Upper lobe of left lung (tissue), 6 donors: ENCODE data around the gene SLC16A1. TPM values are rescaled to one million over a fixed set of nuclear protein-coding genes. Genes with fewer than 3 reads are reported as not detected.

Source experiments
- ATAC-seq, 2 donors: fragments of 200-7000 bp; cut with Tn5 transposase; one replicate each; pipeline ENCODE4 v1.9.1; 2022; ENCODE audit warnings: mild to moderate bottlenecking in 2 of 2, moderate library complexity in 2 of 2; ENCODE audit not compliant: low FRiP score in 2 of 2
- DNase-seq, 2 donors: peaks; one replicate each; pipeline ENCODE4 v3.0.0-alpha.2; 2019 to 2020
- H3K27ac ChIP-seq, 4 donors: fragments of 200-600 bp; sonication (generic); one replicate each; pipeline ENCODE4 v1.5.1; 2016 to 2019
- H3K27me3 ChIP-seq, 4 donors: fragments of 200-600 bp; sonication (generic); one replicate each; pipeline ENCODE4 v1.5.1; 2017 to 2019
- H3K36me3 ChIP-seq, 4 donors: fragments of 200-600 bp; sonication (generic); one replicate each; pipeline ENCODE4 v1.5.1; 2016 to 2019
- H3K4me1 ChIP-seq, 4 donors: fragments of 200-600 bp; sonication (generic); one replicate each; pipeline ENCODE4 v1.5.1; 2018 to 2019
- H3K4me3 ChIP-seq, 4 donors: fragments of 200-600 bp; sonication (generic); one replicate each; pipeline ENCODE4 v1.5.1; 2017 to 2019; ENCODE audit warnings: mild to moderate bottlenecking in 2 of 4, moderate library complexity in 1 of 4
- H3K9me3 ChIP-seq, 4 donors: fragments of 200-600 bp; sonication (generic); one replicate each; pipeline ENCODE4 v1.5.1; 2018 to 2019
- CTCF ChIP-seq, 6 experiments: fragments of 450-650 bp in 4 of 6; fragments of 200-600 bp in 2 of 6; sonication (generic) in 2 of 6; IDR thresholded peaks; one replicate each; pipeline ENCODE4 v1.5.1; 2016 to 2019; ENCODE audit warnings: antibody characterized with exemption in 6 of 6
- EP300 ChIP-seq, 4 donors: sonication (generic); formaldehyde crosslinking; IDR thresholded peaks; one replicate each; pipeline ENCODE4 v1.5.1; 2017; ENCODE audit warnings: antibody characterized with exemption in 4 of 4, control low read depth in 2 of 4
- POLR2A ChIP-seq, 4 donors: fragments of 450-650 bp; IDR thresholded peaks; one replicate each; pipeline ENCODE4 v1.5.1; 2016 to 2017; ENCODE audit warnings: antibody characterized with exemption in 4 of 4, mild to moderate bottlenecking in 2 of 4
- POLR2AphosphoS5 ChIP-seq, 2 donors: sonication (generic); formaldehyde crosslinking; IDR thresholded peaks; one replicate each; pipeline ENCODE4 v1.5.1; 2017; ENCODE audit warnings: antibody characterized with exemption in 2 of 2
- WGBS, 2 donors: methylation state at CpG; one replicate each; pipeline ENCODE4 v1.1.5; 2017 to 2018; 5-methylcytosine and 5-hydroxymethylcytosine counted together
- total RNA-seq, 6 donors: library from RNA; depleted of rRNA in 4 of 6; stranded (reverse); fragments of >200 nt in 4 of 6; gene quantifications; one replicate each; pipeline versions ENCODE4 v1.1.0 to v1.2.1, GENCODE V29; 2016 to 2021
- donor health status: DM: no; HTN: no; CAD: no; lungs with moderate emphysema.
- donor health status: DM: no; HTN: yes; CAD: no; lungs with severe emphysema.

SLC16A1 gene
- total RNA-seq, 6 donors from 2014 or later = 1.4 to 13.3 (median 5.9) TPM

- 89% methylated on average over 5 of the region's 5 CpGs for WGBS, 2 donors
- Histone ChIP-seq H3K4me1 (no peaks in the 10 kb centered on the region), H3K4me3 (no peak overlapping the region), H3K27ac (no peak overlapping the region), H3K36me3 (no peaks in the 10 kb centered on the region), H3K9me3 (no peaks in the 10 kb centered on the region), H3K27me3 (no peaks in the 10 kb centered on the region)
- ATAC-seq (no peak), DNase-seq (no peak)
- TF ChIP-seq POLR2A (IDR thresholded peaks at IDR 0.05) (no peak), CTCF (IDR thresholded peaks at IDR 0.05) (no peak), EP300 (IDR thresholded peaks at IDR 0.05) (no peak), POLR2AphosphoS5 (IDR thresholded peaks at IDR 0.05) (no peak)
These were observed 84.9 kb downstream of the SLC16A1 start for GRCh38 chr1:112870887-112871646.

- Histone ChIP-seq H3K27me3 (no peaks in the 10 kb centered on the region), H3K4me3 (no peak overlapping the region), H3K4me1 (no peaks in the 10 kb centered on the region), H3K27ac (no peak overlapping the region), H3K36me3 (no peaks in the 10 kb centered on the region), H3K9me3 (no peaks in the 10 kb centered on the region)
- DNase-seq (no peak), ATAC-seq (no peak)
- WGBS, 2 donors = 86 to 92% methylated on average over 4 of the region's 4 CpGs
- TF ChIP-seq POLR2AphosphoS5 (IDR thresholded peaks at IDR 0.05) (no peak), POLR2A (IDR thresholded peaks at IDR 0.05) (no peak), EP300 (IDR thresholded peaks at IDR 0.05) (no peak), CTCF (IDR thresholded peaks at IDR 0.05) (no peak)
These were observed 86.1 kb downstream of the SLC16A1 start for GRCh38 chr1:112869895-112870294.

GRCh38 chr1:112868191-112868590 is 87.8 kb downstream of the SLC16A1 start:
- H3K27me3 ChIP-seq = no peaks in the 10 kb centered on the region
- no peak for TF ChIP-seq POLR2AphosphoS5 (IDR thresholded peaks at IDR 0.05)
- no peak for TF ChIP-seq CTCF (IDR thresholded peaks at IDR 0.05)
- TF ChIP-seq POLR2A (IDR thresholded peaks at IDR 0.05) = no peak
- no peak for TF ChIP-seq EP300 (IDR thresholded peaks at IDR 0.05)
- no peaks in the 10 kb centered on the region for H3K9me3 ChIP-seq
- 93 to 100% methylated on average over 2 of the region's 2 CpGs for WGBS, 2 donors
- DNase-seq (no peak), ATAC-seq (no peak)
- no peaks in the 10 kb centered on the region for H3K36me3 ChIP-seq
- H3K27ac ChIP-seq = no peak overlapping the region
- H3K4me3 ChIP-seq = no peak overlapping the region
- no peaks in the 10 kb centered on the region for H3K4me1 ChIP-seq

- Histone ChIP-seq H3K4me3 (no peak overlapping the region), H3K27me3 (no peaks in the 10 kb centered on the region), H3K9me3 (no peaks in the 10 kb centered on the region), H3K27ac (no peak overlapping the region), H3K36me3 (no peaks in the 10 kb centered on the region), H3K4me1 (no peaks in the 10 kb centered on the region)
- DNase-seq (no peak), ATAC-seq (no peak)
- TF ChIP-seq POLR2A (IDR thresholded peaks at IDR 0.05) (no peak), EP300 (IDR thresholded peaks at IDR 0.05) (no peak), POLR2AphosphoS5 (IDR thresholded peaks at IDR 0.05) (no peak), CTCF (IDR thresholded peaks at IDR 0.05) (no peak)
- 94 to 95% methylated on average over 5 of the region's 5 CpGs for WGBS, 2 donors
These were observed 89.0 kb downstream of the SLC16A1 start for GRCh38 chr1:112866981-112867380.

- no peak for DNase-seq
- no peak overlapping the region for H3K27ac ChIP-seq
- H3K4me1 ChIP-seq = no peaks in the 10 kb centered on the region
- H3K9me3 ChIP-seq = no peaks in the 10 kb centered on the region
- no peak for ATAC-seq
- whole genome bisulfite sequencing, 2 donors = 84 to 85% methylated on average over 2 of the region's 2 CpGs
- no peaks in the 10 kb centered on the region for H3K36me3 ChIP-seq
- H3K4me3 ChIP-seq = no peak overlapping the region
- no peaks in the 10 kb centered on the region for H3K27me3 ChIP-seq
- TF ChIP-seq EP300 (IDR thresholded peaks at IDR 0.05) (no peak), CTCF (IDR thresholded peaks at IDR 0.05) (no peak), POLR2A (IDR thresholded peaks at IDR 0.05) (no peak), POLR2AphosphoS5 (IDR thresholded peaks at IDR 0.05) (no peak)
These were observed 89.8 kb downstream of the SLC16A1 start for GRCh38 chr1:112866151-112866550.
